HT1080 (cell line): ENCODE data around the gene TACR1. TPM values are rescaled to one million over a fixed set of nuclear protein-coding genes. Genes with fewer than 3 reads are reported as not detected.
A peak's percentile ranks its signal among the peaks of the same experiment; 100 is the strongest.
"Not testable (repeated sequence)": the region's sequence is repeated elsewhere in the genome, so short reads cannot be mapped to it uniquely, and the experiment has no call there.

Source experiments
- DNase-seq: peaks from one replicate; pipeline ENCODE4 v3.0.0-alpha.2; 2015; ENCODE audit warnings: low read depth
- total RNA-seq: library from RNA; depleted of rRNA; stranded (reverse); fragments of >200 nt; shearing (Covaris generic); gene quantifications from 2 replicates; pipeline ENCODE4 v1.2.3, GENCODE V29; 2014

Gene TACR1
- total RNA-seq, 1 experiment from 2014 or later: not detected

GRCh38 chr2:75195076-75195691, 4.1 kb downstream of the TACR1 start:
- no peak for DNase-seq

DNA sequence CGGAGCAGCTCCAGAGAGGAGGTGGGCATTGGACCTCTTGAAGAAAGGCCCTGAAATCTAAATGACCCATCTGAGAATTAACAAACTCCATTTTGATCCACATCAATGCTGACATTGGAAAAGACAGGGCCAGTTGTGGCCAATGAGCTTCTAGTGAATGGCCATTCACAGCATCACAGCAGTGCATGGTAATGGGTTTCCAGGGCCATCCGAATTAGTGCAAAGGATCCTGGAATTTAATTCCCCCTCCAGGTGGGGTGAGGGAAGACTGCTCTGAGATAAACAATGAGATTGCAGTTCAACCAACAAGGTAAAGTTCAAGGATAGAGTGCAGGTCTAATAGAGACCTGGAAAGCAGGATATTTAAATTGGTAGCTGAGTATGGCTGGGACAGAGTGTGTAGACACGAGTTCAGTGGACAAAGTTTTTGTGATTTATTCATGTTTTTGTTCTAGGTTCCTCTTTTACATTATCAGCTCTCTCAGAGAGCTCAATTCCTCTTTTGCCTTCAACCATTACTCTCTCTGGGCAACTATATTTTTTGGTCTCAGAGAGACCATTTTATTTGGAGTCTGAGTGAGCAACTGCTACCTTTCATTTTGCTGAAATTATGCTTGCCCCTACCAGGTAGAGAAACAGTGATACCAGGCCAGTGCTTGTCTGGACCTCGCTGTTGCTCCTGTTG, 5.0 kb downstream of the TACR1 start:
- no peak for DNase-seq

DNA sequence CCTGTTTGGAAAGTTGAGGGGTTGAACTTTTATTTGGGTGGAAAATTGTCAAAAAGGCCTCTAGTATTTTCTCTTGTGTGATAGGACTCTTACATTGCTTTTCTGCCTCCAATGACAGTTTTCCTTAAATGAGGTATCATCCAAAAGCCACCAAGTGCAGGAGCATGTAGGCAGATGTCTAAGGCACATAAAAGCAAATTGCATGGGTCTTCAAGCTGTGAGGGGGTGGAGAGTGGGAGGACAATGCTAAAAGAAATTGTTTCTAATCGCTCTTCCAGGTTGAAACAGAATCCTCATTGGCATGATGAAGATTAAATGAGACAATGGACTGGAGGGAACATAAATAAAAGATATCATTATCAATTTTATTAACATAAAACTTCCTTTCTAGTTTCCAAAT, 6.8 kb downstream of the TACR1 start:
- no peak for DNase-seq

DNA sequence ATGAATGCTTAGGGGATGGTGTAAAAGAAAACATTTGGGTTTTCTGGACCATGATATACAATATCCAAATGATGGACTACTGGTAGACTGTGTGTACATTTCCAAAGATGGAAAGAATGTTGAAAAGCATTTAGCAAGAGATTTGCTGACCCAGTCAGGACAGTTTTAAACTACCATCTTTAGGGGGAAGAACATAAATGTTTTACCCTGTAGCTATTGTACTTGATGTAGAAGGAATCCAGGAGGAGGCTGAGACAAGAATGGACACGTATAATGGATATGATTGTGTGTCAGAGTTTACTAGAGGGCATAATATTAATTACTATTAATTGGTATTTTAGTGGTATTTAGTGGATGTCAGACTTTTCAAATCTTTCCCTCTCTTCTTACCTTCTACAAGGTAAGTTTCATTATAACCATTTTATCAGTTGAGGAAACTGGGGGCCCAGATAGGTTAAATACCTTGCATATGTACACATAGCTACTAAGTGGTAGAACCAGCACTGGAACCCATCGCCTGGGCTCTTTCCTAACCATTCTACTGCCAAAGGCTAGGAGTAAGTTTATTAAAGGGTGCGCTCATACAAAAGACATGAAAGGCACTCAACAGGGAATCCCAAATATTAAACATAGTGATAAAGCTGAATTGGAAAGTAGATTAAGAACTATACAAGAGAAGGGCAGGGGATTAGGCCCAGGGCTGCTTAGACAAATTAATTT, 8.9 kb downstream of the TACR1 start:
- no peak for DNase-seq

- no peak for DNase-seq
Measured at GRCh38 chr2:75186821-75187220, 12.5 kb downstream of the TACR1 start.

- no peak for DNase-seq
Measured at GRCh38 chr2:75182606-75183005, 16.7 kb downstream of the TACR1 start.

GRCh38 chr2:75180476-75180875, 18.8 kb downstream of the TACR1 start:
- no peak for DNase-seq

GRCh38 chr2:75177427-75177826, 21.9 kb downstream of the TACR1 start:
- DNase-seq: no peak

GRCh38 chr2:75175456-75175855, 23.9 kb downstream of the TACR1 start:
- no peak for DNase-seq

DNA sequence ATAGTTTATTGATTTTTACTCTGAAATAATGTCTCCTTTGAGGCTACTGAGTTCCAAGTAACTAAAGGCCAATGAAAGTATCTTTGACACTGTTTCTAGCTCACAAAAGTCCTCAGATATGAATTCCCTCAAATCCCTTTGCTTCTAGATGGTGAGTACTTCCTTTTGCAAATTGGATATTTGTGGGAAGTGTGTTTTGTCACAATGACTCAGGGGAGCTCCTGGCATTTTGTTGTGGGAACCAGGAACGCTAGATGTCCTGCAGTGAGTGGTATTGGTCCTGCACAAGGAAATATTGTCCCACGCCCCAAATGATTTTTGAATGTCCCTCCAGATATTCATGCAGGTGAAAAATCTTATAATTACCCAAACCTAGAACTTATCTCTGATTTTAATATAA, 24.3 kb downstream of the TACR1 start:
- peak; percentile 54 for DNase-seq

- DNase-seq: no peak
Measured at GRCh38 chr2:75174519-75174918, 24.8 kb downstream of the TACR1 start.

DNA sequence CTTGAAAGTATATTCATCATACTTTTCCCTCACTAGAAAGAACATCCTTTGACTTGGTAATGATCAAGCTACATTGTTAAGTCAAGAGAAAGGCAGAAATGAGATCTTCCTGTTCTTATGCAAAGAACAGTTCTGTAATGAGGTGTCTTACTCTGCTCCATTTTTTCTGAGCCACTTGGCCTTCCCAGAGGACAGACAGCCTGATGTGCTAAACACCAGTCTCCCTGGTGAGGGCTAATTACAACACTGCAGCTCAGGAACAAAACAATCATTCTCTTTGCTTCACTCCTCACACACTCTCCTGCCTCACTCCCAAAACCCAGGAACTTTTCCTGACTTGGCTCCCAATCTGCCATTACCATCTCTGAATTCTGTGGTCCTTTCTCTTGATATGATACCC, 25.6 kb downstream of the TACR1 start:
- no peak for DNase-seq

DNA sequence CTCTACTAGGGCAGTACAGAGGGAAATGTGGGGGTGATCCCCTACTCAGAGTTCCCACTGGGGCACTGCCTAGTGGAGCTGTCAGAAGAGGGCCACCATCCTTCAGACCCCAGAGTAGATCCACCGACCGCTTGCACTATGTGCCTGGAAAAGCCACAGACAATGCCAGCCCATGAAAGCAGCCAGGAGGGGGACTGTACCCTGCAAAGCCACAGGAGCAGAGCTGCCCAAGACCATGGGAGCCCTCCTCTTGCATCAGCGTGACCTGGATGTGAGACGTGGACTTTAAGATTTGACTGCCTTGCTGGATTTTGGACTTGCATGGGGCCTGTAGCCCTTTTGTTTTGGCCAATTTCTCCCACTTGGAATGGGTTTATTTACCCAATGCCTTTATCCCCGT, 27.9 kb downstream of the TACR1 start:
- DNase-seq: not testable (repeated sequence)

GRCh38 chr2:75170889-75171288, 28.4 kb downstream of the TACR1 start:
- no peak for DNase-seq

GRCh38 chr2:75168186-75168585, 31.1 kb downstream of the TACR1 start:
- DNase-seq: no peak

DNA sequence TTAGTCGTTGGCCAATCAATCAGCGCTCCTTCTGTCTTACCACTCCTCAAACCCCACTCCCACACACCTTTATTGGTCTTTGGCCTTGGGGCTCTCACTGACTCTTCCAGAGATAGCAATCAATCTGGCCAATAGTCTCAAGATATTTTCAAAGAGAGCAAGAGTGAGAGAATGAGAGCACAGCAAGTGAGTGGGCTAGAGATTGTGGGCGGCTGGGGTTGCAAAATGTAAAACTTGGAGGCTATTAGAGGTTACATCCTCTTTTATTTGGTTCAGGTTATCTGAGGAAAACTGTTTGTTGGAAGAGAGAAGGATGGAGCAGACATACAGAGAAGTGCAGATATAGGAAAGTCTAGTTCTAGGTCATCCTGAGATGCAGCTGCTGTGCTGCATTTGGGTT, 32.8 kb downstream of the TACR1 start:
- no peak for DNase-seq

DNA sequence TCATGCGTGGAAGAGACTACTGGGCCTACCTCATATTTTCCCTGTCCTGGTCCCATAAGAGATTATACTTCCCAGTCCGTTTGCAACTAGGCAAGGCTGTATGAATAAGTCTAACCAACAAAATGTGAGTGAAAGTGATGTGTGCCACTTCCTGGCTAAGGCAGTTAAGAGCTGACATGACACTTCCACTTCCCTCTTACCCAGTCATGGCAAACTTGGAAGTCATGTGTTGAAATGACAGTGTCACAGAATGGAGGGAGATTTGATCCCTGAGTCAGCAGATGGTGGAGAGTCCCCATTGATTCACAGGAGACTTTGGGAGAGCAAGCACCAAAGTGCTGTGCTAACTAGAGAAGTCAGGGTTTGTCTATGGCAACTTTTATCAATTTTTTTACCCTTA, 36.4 kb downstream of the TACR1 start:
- peak; percentile 24 for DNase-seq

GRCh38 chr2:75162259-75162658, 37.1 kb downstream of the TACR1 start:
- DNase-seq: no peak

DNA sequence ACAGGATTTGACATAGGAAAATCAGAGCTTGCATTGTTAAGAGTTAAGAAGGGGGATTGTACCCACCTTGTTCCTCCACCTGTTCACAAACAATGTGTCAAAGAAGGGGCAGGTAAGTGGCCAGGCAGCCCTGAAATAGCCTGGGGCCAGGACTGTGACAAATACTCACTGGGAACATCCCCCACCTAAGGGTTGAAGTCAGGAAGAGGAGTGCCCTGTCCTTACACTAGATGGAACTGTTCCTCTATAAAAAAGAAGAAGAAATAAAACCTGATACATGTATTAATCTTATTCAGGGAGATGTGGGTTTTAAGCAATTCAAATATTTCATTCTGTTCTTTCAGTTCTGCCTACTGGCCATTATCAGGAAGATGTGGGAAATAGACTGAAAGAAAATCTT, 41.9 kb downstream of the TACR1 start:
- DNase-seq: peak; percentile 32

DNA sequence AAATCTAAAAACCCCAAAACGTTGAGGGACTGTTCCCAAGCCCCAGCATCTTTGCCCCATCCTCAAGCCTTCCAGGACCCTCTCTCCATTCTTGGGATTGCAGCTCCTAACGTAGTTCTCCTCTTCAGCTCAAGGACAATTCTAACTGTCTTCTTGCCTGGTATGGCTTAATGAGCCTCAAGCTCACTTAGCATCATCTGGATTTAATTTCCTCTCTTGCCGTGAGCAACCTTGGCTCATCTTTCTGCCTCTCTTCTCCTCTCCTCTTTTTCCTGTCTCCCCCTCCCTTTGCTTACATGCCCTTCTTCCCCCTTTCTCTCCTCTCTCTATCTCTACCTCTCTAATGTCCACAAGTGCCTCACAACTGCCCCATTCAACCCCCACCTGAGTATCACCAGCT, 44.2 kb downstream of the TACR1 start:
- no peak for DNase-seq

GRCh38 chr2:75153221-75153620, 46.1 kb downstream of the TACR1 start:
- no peak for DNase-seq

DNA sequence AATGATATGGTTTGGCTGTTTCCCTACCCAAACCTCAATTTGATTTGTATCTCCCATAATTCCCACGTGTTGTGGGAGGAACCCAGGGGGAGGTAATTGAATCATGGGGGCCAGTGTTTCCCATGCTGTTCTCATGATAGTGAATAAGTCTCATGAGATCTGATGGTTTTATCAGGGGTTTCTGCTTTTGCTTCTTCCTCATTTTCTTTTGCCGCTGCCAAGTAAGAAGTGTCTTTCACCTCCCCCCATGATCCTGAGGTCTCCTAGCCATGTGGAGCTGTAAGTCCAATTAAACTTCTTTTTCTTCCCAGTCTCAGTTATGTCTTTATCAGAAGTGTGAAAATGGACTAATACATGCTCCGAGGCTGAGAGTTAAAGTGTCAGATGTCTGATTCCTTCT, 47.1 kb downstream of the TACR1 start:
- DNase-seq: not testable (repeated sequence)

DNA sequence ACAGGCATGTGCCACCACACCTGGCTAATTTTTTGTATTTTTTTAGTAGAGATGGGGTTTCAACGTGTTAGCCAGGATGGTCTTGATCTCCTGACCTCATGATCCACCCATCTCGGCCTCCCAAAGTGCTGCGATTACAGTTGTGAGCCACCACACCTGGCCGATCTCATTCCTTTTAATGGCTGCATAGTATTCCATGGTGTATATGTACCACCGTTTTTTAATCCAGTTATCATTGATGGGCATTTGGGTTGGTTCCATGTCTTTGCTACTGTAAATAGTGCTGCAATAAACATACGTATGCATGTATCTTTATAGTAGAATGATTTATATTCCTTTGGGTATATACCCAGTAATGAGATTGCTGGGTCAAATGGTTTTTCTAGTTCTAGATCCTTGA, 51.4 kb downstream of the TACR1 start:
- not testable (repeated sequence) for DNase-seq
